GM12878 (cell line): Measurements from ENCODE around the gene CMSS1. TPM values are rescaled to one million over a fixed set of nuclear protein-coding genes. Genes with fewer than 3 reads are reported as not detected.

Experiments
- BCL11A ChIP-seq: IDR thresholded peaks from 2 replicates; pipeline ENCODE4 v1.6.1; 2011; ENCODE audit warnings: low read depth, low read length
- BHLHE40 ChIP-seq, 2 experiments: fragments of 450-650 bp in 1 of 2; IDR thresholded peaks; 2 replicates each; pipeline ENCODE4 v1.6.1; 2011 to 2017; ENCODE audit warnings: low read depth in 2 of 2, borderline replicate concordance in 1 of 2, improper control_type of control experiment in 1 of 2, low read length in 1 of 2, mild to moderate bottlenecking in 1 of 2
- BRCA1 ChIP-seq: IDR thresholded peaks from 2 replicates; pipeline ENCODE4 v1.6.1; 2011; ENCODE audit warnings: low read depth, low read length, improper control_type of control experiment
- CREB1 ChIP-seq: IDR thresholded peaks from 2 replicates; pipeline ENCODE4 v1.6.1; 2012; ENCODE audit warnings: low read depth, mild to moderate bottlenecking, inconsistent platforms
- GABPA ChIP-seq: IDR thresholded peaks from 2 replicates; pipeline ENCODE4 v1.6.1; 2014; ENCODE audit warnings: antibody characterized with exemption, low read depth, mild to moderate bottlenecking, inconsistent platforms
- HDAC6 ChIP-seq: fragments of 200-600 bp; sonication (generic); IDR thresholded peaks from one replicate; pipeline ENCODE4 v1.8.0; 2017; ENCODE audit warnings: antibody characterized with exemption; ENCODE audit not compliant: unreplicated experiment
- MEF2A ChIP-seq: IDR thresholded peaks from 2 replicates; pipeline ENCODE4 v1.6.1; 2011; ENCODE audit warnings: low read depth, mild to moderate bottlenecking, low read length, moderate library complexity; ENCODE audit not compliant: insufficient read depth
- MXI1 ChIP-seq: fragments of 150-350 bp; IDR thresholded peaks from 2 replicates; pipeline ENCODE4 v1.6.1; 2011; ENCODE audit warnings: low read depth, mild to moderate bottlenecking, inconsistent platforms, low read length, improper control_type of control experiment
- MYC ChIP-seq: IDR thresholded peaks from 2 replicates; pipeline ENCODE4 v1.6.1; 2011; ENCODE audit warnings: mild to moderate bottlenecking, low read length, moderate library complexity, inconsistent platforms; ENCODE audit not compliant: insufficient read depth, insufficient replicate concordance, insufficient read length, severe bottlenecking
- NFIC ChIP-seq: IDR thresholded peaks from 2 replicates; pipeline ENCODE4 v1.6.1; 2012; ENCODE audit warnings: low read depth, mild to moderate bottlenecking, inconsistent platforms, low read length, moderate library complexity
- NR2C2 ChIP-seq: IDR thresholded peaks from 2 replicates; pipeline ENCODE4 v1.6.1; 2011; ENCODE audit warnings: borderline replicate concordance, low read depth; ENCODE audit not compliant: control insufficient read depth, insufficient read length
- POLR2AphosphoS5 ChIP-seq: IDR thresholded peaks from 2 replicates; pipeline ENCODE4 v1.6.1; 2011; ENCODE audit warnings: mild to moderate bottlenecking, low read length, inconsistent platforms
- RB1 ChIP-seq: fragments of 450-650 bp; formaldehyde crosslinking; IDR thresholded peaks from 2 replicates; pipeline ENCODE4 v1.6.1; 2017; ENCODE audit warnings: mild to moderate bottlenecking, borderline replicate concordance
- RUNX3 ChIP-seq: IDR thresholded peaks from 2 replicates; pipeline ENCODE4 v1.6.1; 2012; ENCODE audit warnings: low read length, inconsistent platforms
- SIN3A ChIP-seq: IDR thresholded peaks from 2 replicates; pipeline ENCODE4 v1.6.1; 2012; ENCODE audit warnings: low read depth, low read length, improper control_type of control experiment
- SMAD1 ChIP-seq: fragments of 450-650 bp; IDR thresholded peaks from 2 replicates; pipeline ENCODE4 v1.6.1; 2018; ENCODE audit warnings: mild to moderate bottlenecking, low read depth; ENCODE audit not compliant: partially characterized antibody
- SP1 ChIP-seq: IDR thresholded peaks from one replicate; pipeline ENCODE4 v1.6.1; 2011; ENCODE audit warnings: low read depth, low read length
- ZNF207 ChIP-seq: fragments of 450-650 bp; IDR thresholded peaks from 2 replicates; pipeline ENCODE4 v1.6.1; 2014; ENCODE audit warnings: antibody characterized with exemption, mild to moderate bottlenecking, borderline replicate concordance
- ZNF24 ChIP-seq: fragments of 450-650 bp; IDR thresholded peaks from 2 replicates; pipeline ENCODE4 v1.6.1; 2017; ENCODE audit warnings: antibody characterized with exemption, mild to moderate bottlenecking
- polyA plus RNA-seq, 11 experiments: library from polyadenylated mRNA; depleted of rRNA in 4 of 11; unstranded in 6 of 11; stranded (reverse) in 5 of 11; fragments of >200 nt; fragmentation: Nextera tagmentation in 4 of 11; fragmentation: Illumina TruSeq in 1 of 11; extraction: Ambion mirVana in 4 of 11; extraction: Trizol in 1 of 11; gene quantifications; 1 replicate in 1 of 11; 2 replicates in 10 of 11; pipeline versions ENCODE4 v1.2.1 to v1.2.3, GENCODE V29; 2011 to 2016; ENCODE audit warnings: inconsistent platforms in 2 of 11, missing spikeins in 2 of 11, low read depth in 1 of 11
- total RNA-seq, 4 experiments: library from RNA; depleted of rRNA in 3 of 4; stranded (reverse); fragments of >200 nt in 3 of 4; fragmentation: Illumina TruSeq in 1 of 4; extraction: Trizol in 1 of 4; gene quantifications; 2 replicates each; pipeline versions ENCODE4 v1.2.1 to v1.2.3, GENCODE V29; 2013 to 2021
- TF ChIP-seq, protein P1 (sequence below): fragments of 450-650 bp; IDR thresholded peaks from 2 replicates; pipeline ENCODE4 v1.6.1; 2017; ENCODE audit warnings: low read depth, mild to moderate bottlenecking, moderate library complexity
- TF ChIP-seq, protein P2 (sequence below): IDR thresholded peaks from 2 replicates; pipeline ENCODE4 v1.6.1; 2012; ENCODE audit warnings: low read depth, low read length, improper control_type of control experiment
- TF ChIP-seq, protein P3 (sequence below): fragments of 450-650 bp; formaldehyde crosslinking; IDR thresholded peaks from 2 replicates; pipeline ENCODE4 v1.5.0; 2022; ENCODE audit warnings: mild to moderate bottlenecking, missing genetic modification characterization
- TF ChIP-seq, protein P4 (sequence below): IDR thresholded peaks from 2 replicates; pipeline ENCODE4 v1.6.1; 2012; ENCODE audit warnings: low read length, inconsistent platforms

Gene CMSS1
- total and polyA plus RNA-seq, 10 of the 15 experiments (the other 5 are each of a cell fraction or from before 2014, with no cell fraction given), result 31.0 to 118 (median 70.1) TPM

DNA sequence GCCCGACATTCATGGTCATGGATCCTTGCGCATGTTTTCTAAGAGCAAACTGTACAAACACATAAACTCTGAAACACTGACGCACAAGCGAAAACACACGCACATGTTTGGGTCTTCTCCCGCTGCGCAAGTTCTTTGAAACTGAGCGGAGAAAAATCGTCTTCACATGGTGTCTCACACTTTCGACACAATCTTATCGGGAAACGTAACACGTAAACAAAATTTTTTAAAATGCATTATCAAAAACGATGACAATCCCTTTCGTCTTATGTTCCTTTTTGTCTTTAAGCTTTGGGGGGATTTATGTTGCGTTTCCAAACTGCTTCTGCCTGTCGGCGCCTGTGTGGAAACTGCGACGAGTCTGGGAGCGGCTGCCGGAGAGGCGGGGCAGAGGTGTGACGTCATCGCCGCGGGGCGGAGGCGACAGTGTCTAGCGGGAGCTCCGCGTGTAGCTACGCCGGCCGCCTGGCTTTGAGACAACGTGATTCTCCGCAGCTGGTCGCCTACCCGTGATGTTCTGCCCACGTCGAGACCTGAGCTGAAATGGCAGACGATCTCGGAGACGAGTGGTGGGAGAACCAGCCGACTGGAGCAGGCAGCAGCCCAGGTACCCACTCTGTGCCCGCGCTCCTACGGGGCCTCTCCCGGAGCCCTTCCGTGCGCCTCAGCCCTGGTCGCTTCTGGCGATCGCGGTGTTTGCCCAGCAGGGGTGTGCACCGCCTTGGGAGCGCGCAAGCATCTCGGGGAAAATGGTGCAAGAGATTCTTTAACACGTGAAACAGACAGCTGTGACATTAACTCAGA is at the start of gene CMSS1 (continued):
- TF ChIP-seq ZNF24 (no peak), MXI1 (peak; percentile 100), NR2C2 (no peak), GABPA (0 out of 2 replicates have a peak, but pooled peaks have one; percentile 50), SMAD1 (no peak), BCL11A (no peak), SIN3A (peak; percentile 97), BRCA1 (peak; percentile 54; the same call in 1 of the 2 replicates), MEF2A (no peak), RUNX3 (peak; percentile 42), HDAC6 (peak; percentile 60), MYC (peak; percentile 83), NFIC (peak; percentile 65; the same call in 1 of the 2 replicates), CREB1 (peak; percentile 96), RB1 (peak; percentile 66), BHLHE40 (IDR thresholded peaks at IDR 0.05; ENCODE audit: borderline replicate concordance in 1 of 2, low read depth in 2 of 2, low read length in 1 of 2) (peak in 1 of 2 experiments; percentile 77; a peak in 2 of 4 replicates), ZNF207 (peak; percentile 55; the same call in 1 of the 2 replicates), POLR2AphosphoS5 (peak; percentile 84), SP1 (no peak)
- TF ChIP-seq, protein P1, sequence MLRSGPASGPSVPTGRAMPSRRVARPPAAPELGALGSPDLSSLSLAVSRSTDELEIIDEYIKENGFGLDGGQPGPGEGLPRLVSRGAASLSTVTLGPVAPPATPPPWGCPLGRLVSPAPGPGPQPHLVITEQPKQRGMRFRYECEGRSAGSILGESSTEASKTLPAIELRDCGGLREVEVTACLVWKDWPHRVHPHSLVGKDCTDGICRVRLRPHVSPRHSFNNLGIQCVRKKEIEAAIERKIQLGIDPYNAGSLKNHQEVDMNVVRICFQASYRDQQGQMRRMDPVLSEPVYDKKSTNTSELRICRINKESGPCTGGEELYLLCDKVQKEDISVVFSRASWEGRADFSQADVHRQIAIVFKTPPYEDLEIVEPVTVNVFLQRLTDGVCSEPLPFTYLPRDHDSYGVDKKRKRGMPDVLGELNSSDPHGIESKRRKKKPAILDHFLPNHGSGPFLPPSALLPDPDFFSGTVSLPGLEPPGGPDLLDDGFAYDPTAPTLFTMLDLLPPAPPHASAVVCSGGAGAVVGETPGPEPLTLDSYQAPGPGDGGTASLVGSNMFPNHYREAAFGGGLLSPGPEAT, result peak; percentile 96
- TF ChIP-seq, protein P2, sequence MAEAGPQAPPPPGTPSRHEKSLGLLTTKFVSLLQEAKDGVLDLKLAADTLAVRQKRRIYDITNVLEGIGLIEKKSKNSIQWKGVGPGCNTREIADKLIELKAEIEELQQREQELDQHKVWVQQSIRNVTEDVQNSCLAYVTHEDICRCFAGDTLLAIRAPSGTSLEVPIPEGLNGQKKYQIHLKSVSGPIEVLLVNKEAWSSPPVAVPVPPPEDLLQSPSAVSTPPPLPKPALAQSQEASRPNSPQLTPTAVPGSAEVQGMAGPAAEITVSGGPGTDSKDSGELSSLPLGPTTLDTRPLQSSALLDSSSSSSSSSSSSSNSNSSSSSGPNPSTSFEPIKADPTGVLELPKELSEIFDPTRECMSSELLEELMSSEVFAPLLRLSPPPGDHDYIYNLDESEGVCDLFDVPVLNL, result peak; percentile 98
- TF ChIP-seq, protein P3, sequence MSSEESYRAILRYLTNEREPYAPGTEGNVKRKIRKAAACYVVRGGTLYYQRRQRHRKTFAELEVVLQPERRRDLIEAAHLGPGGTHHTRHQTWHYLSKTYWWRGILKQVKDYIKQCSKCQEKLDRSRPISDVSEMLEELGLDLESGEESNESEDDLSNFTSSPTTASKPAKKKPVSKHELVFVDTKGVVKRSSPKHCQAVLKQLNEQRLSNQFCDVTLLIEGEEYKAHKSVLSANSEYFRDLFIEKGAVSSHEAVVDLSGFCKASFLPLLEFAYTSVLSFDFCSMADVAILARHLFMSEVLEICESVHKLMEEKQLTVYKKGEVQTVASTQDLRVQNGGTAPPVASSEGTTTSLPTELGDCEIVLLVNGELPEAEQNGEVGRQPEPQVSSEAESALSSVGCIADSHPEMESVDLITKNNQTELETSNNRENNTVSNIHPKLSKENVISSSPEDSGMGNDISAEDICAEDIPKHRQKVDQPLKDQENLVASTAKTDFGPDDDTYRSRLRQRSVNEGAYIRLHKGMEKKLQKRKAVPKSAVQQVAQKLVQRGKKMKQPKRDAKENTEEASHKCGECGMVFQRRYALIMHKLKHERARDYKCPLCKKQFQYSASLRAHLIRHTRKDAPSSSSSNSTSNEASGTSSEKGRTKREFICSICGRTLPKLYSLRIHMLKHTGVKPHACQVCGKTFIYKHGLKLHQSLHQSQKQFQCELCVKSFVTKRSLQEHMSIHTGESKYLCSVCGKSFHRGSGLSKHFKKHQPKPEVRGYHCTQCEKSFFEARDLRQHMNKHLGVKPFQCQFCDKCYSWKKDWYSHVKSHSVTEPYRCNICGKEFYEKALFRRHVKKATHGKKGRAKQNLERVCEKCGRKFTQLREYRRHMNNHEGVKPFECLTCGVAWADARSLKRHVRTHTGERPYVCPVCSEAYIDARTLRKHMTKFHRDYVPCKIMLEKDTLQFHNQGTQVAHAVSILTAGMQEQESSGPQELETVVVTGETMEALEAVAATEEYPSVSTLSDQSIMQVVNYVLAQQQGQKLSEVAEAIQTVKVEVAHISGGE (CRISPR knock-in tag), result no peak
- TF ChIP-seq, protein P4, sequence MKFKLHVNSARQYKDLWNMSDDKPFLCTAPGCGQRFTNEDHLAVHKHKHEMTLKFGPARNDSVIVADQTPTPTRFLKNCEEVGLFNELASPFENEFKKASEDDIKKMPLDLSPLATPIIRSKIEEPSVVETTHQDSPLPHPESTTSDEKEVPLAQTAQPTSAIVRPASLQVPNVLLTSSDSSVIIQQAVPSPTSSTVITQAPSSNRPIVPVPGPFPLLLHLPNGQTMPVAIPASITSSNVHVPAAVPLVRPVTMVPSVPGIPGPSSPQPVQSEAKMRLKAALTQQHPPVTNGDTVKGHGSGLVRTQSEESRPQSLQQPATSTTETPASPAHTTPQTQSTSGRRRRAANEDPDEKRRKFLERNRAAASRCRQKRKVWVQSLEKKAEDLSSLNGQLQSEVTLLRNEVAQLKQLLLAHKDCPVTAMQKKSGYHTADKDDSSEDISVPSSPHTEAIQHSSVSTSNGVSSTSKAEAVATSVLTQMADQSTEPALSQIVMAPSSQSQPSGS, result peak; percentile 91
